ENCODE results near the gene SYNGR2.

DNA sequence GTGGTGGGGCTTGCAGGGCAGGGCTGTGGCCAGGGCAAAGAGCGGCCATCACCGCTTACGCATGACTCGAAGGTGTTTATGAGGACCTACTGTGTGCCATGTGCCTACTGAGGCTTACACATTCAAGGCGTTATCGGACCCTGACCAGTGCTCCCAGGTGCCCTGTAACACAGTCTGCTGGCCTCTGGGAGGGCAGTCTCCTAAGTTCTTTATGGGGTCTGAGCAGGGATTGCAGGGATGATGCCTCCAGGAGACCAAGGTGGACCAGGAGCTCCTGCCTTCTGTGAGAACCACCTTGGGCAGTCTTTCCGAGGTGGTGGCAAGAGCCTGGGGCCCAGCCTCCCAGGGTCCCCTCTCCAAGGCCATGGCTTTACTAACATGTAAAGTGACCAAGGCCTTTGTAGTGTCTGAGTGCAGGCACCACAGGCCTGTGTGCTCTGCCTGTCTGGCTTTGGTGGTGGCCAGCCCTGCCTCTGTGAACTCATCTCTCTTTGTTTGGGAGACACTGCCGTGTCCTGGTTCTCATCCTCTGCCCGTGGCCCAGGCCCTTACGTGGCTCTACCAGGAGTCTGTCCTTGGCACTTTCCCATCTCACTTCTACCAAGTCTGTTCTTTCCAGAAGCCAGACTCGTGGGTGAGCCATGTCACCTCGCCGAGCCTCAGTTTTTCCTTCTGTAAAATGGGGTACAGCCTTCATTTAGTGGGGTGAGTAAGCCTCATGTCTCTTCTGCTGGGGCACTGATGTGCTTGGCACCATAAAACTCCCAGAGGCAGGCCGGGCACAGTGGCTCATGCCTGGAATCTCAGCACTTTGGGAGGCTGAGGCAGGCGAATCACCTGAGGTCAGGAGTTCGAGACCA, 3.4 kb upstream of the SYNGR2 start:
- TF ChIP-seq, protein P1, sequence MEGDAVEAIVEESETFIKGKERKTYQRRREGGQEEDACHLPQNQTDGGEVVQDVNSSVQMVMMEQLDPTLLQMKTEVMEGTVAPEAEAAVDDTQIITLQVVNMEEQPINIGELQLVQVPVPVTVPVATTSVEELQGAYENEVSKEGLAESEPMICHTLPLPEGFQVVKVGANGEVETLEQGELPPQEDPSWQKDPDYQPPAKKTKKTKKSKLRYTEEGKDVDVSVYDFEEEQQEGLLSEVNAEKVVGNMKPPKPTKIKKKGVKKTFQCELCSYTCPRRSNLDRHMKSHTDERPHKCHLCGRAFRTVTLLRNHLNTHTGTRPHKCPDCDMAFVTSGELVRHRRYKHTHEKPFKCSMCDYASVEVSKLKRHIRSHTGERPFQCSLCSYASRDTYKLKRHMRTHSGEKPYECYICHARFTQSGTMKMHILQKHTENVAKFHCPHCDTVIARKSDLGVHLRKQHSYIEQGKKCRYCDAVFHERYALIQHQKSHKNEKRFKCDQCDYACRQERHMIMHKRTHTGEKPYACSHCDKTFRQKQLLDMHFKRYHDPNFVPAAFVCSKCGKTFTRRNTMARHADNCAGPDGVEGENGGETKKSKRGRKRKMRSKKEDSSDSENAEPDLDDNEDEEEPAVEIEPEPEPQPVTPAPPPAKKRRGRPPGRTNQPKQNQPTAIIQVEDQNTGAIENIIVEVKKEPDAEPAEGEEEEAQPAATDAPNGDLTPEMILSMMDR (conservative IDR thresholded peaks at IDR 0.05 in 1 of 2, IDR thresholded peaks at IDR 0.05 in 1 of 2; ENCODE audit: low read depth in 1 of 2, low read length in 2 of 2) = no peak
- no peak for TF ChIP-seq EZH2 (IDR thresholded peaks at IDR 0.05; ENCODE audit: low read length, missing control alignments)
